ENCODE measurements around the gene JAK1.

Gene JAK1

GRCh38 chr1:64844175-64844574, 122.2 kb downstream of the JAK1 start:
- TF ChIP-seq SUZ12 (IDR thresholded peaks at IDR 0.05; ENCODE audit: extremely low read depth, insufficient read depth, insufficient read length) (no peak), YY1 (IDR thresholded peaks at IDR 0.05; ENCODE audit: insufficient read depth, insufficient read length) (no peak), ZNF274 (IDR thresholded peaks at IDR 0.05; ENCODE audit: low read depth, low read length) (no peak)
- H3K36me3 ChIP-seq (ENCODE audit: insufficient read depth, insufficient read length, low read length) = peaks cover 92% of the 10 kb centered on the region
- no peak overlapping the region for H3K9ac ChIP-seq (ENCODE audit: insufficient read length, low read depth)
- no peak for DNase-seq (ENCODE audit: low read depth, low spot score)
- H3K27me3 ChIP-seq (ENCODE audit: insufficient read depth, insufficient read length) = no peaks in the 10 kb centered on the region
- no peak overlapping the region for H3K4me3 ChIP-seq (ENCODE audit: insufficient read length, low read depth)
- peaks cover 6% of the 10 kb centered on the region for H3K4me1 ChIP-seq (ENCODE audit: insufficient read depth, insufficient read length)
- no peaks in the 10 kb centered on the region for H3K9me3 ChIP-seq (ENCODE audit: insufficient read depth, low read length)

- no peak for DNase-seq (ENCODE audit: low read depth, low spot score)
- TF ChIP-seq ZNF274 (IDR thresholded peaks at IDR 0.05; ENCODE audit: low read depth, low read length) (no peak), SUZ12 (IDR thresholded peaks at IDR 0.05; ENCODE audit: extremely low read depth, insufficient read depth, insufficient read length) (no peak), YY1 (IDR thresholded peaks at IDR 0.05; ENCODE audit: insufficient read depth, insufficient read length) (no peak)
- Histone ChIP-seq H3K9ac (ENCODE audit: insufficient read length, low read depth) (no peak overlapping the region), H3K36me3 (ENCODE audit: insufficient read depth, insufficient read length, low read length) (peaks cover 89% of the 10 kb centered on the region), H3K27me3 (ENCODE audit: insufficient read depth, insufficient read length) (no peaks in the 10 kb centered on the region), H3K9me3 (ENCODE audit: insufficient read depth, low read length) (no peaks in the 10 kb centered on the region), H3K4me3 (ENCODE audit: insufficient read length, low read depth) (no peak overlapping the region), H3K4me1 (ENCODE audit: insufficient read depth, insufficient read length) (peaks cover 6% of the 10 kb centered on the region)
Measured at GRCh38 chr1:64843675-64844074, 122.7 kb downstream of the JAK1 start.

GRCh38 chr1:64842224-64842623, 124.1 kb downstream of the JAK1 start:
- no peaks in the 10 kb centered on the region for H3K27me3 ChIP-seq (ENCODE audit: insufficient read depth, insufficient read length)
- no peak overlapping the region for H3K4me3 ChIP-seq (ENCODE audit: insufficient read length, low read depth)
- H3K9me3 ChIP-seq (ENCODE audit: insufficient read depth, low read length) = no peaks in the 10 kb centered on the region
- H3K4me1 ChIP-seq (ENCODE audit: insufficient read depth, insufficient read length) = peaks cover 6% of the 10 kb centered on the region
- TF ChIP-seq SUZ12 (IDR thresholded peaks at IDR 0.05; ENCODE audit: extremely low read depth, insufficient read depth, insufficient read length) = no peak
- no peak for TF ChIP-seq YY1 (IDR thresholded peaks at IDR 0.05; ENCODE audit: insufficient read depth, insufficient read length)
- TF ChIP-seq ZNF274 (IDR thresholded peaks at IDR 0.05; ENCODE audit: low read depth, low read length) = no peak
- H3K36me3 ChIP-seq (ENCODE audit: insufficient read depth, insufficient read length, low read length) = peaks cover 89% of the 10 kb centered on the region
- no peak overlapping the region for H3K9ac ChIP-seq (ENCODE audit: insufficient read length, low read depth)
- no peak for DNase-seq (ENCODE audit: low read depth, low spot score)

GRCh38 chr1:64841330-64842065, 124.9 kb downstream of the JAK1 start:
- DNase-seq (ENCODE audit: low read depth, low spot score) = no peak
- TF ChIP-seq ZNF274 (IDR thresholded peaks at IDR 0.05; ENCODE audit: low read depth, low read length) = no peak
- H3K36me3 ChIP-seq (ENCODE audit: insufficient read depth, insufficient read length, low read length) = peaks cover 91% of the 10 kb centered on the region
- no peak overlapping the region for H3K9ac ChIP-seq (ENCODE audit: insufficient read length, low read depth)
- H3K9me3 ChIP-seq (ENCODE audit: insufficient read depth, low read length) = no peaks in the 10 kb centered on the region
- no peaks in the 10 kb centered on the region for H3K27me3 ChIP-seq (ENCODE audit: insufficient read depth, insufficient read length)
- H3K4me3 ChIP-seq (ENCODE audit: insufficient read length, low read depth) = no peak overlapping the region
- H3K4me1 ChIP-seq (ENCODE audit: insufficient read depth, insufficient read length) = peaks cover 6% of the 10 kb centered on the region

- H3K4me1 ChIP-seq (ENCODE audit: insufficient read depth, insufficient read length) = peaks cover 6% of the 10 kb centered on the region
- no peaks in the 10 kb centered on the region for H3K27me3 ChIP-seq (ENCODE audit: insufficient read depth, insufficient read length)
- TF ChIP-seq YY1 (IDR thresholded peaks at IDR 0.05; ENCODE audit: insufficient read depth, insufficient read length) (no peak), ZNF274 (IDR thresholded peaks at IDR 0.05; ENCODE audit: low read depth, low read length) (no peak), SUZ12 (IDR thresholded peaks at IDR 0.05; ENCODE audit: extremely low read depth, insufficient read depth, insufficient read length) (no peak)
- H3K9ac ChIP-seq (ENCODE audit: insufficient read length, low read depth) = no peak overlapping the region
- no peaks in the 10 kb centered on the region for H3K9me3 ChIP-seq (ENCODE audit: insufficient read depth, low read length)
- H3K4me3 ChIP-seq (ENCODE audit: insufficient read length, low read depth) = no peak overlapping the region
- peaks cover 91% of the 10 kb centered on the region for H3K36me3 ChIP-seq (ENCODE audit: insufficient read depth, insufficient read length, low read length)
- no peak for DNase-seq (ENCODE audit: low read depth, low spot score)
Measured at GRCh38 chr1:64839732-64840405, 126.5 kb downstream of the JAK1 start.

GRCh38 chr1:64839261-64839660, 127.1 kb downstream of the JAK1 start:
- H3K4me3 ChIP-seq (ENCODE audit: insufficient read length, low read depth) = no peak overlapping the region
- H3K36me3 ChIP-seq (ENCODE audit: insufficient read depth, insufficient read length, low read length) = peaks cover 92% of the 10 kb centered on the region
- H3K9me3 ChIP-seq (ENCODE audit: insufficient read depth, low read length) = no peaks in the 10 kb centered on the region
- no peak overlapping the region for H3K9ac ChIP-seq (ENCODE audit: insufficient read length, low read depth)
- H3K4me1 ChIP-seq (ENCODE audit: insufficient read depth, insufficient read length) = peaks cover 6% of the 10 kb centered on the region
- TF ChIP-seq YY1 (IDR thresholded peaks at IDR 0.05; ENCODE audit: insufficient read depth, insufficient read length) (no peak), ZNF274 (IDR thresholded peaks at IDR 0.05; ENCODE audit: low read depth, low read length) (no peak), SUZ12 (IDR thresholded peaks at IDR 0.05; ENCODE audit: extremely low read depth, insufficient read depth, insufficient read length) (no peak)
- H3K27me3 ChIP-seq (ENCODE audit: insufficient read depth, insufficient read length) = no peaks in the 10 kb centered on the region
- DNase-seq (ENCODE audit: low read depth, low spot score) = no peak

- no peak for DNase-seq (ENCODE audit: low read depth, low spot score)
- Histone ChIP-seq H3K36me3 (ENCODE audit: insufficient read depth, insufficient read length, low read length) (peaks cover 92% of the 10 kb centered on the region), H3K4me3 (ENCODE audit: insufficient read length, low read depth) (no peak overlapping the region), H3K4me1 (ENCODE audit: insufficient read depth, insufficient read length) (peaks cover 6% of the 10 kb centered on the region), H3K27me3 (ENCODE audit: insufficient read depth, insufficient read length) (no peaks in the 10 kb centered on the region), H3K9ac (ENCODE audit: insufficient read length, low read depth) (no peak overlapping the region), H3K9me3 (ENCODE audit: insufficient read depth, low read length) (no peaks in the 10 kb centered on the region)
- TF ChIP-seq ZNF274 (IDR thresholded peaks at IDR 0.05; ENCODE audit: low read depth, low read length) (no peak), YY1 (IDR thresholded peaks at IDR 0.05; ENCODE audit: insufficient read depth, insufficient read length) (no peak)
Measured at GRCh38 chr1:64838486-64838885, 127.9 kb downstream of the JAK1 start.

All from NT2/D1 (cell line).